ENCODE measurements around the gene TIGD3.

- TF ChIP-seq TEAD4 (IDR thresholded peaks at IDR 0.05; ENCODE audit: low read length) (no peak), TEAD4 (CRISPR knock-in tag; IDR thresholded peaks at IDR 0.05; ENCODE audit: borderline replicate concordance) (no peak), CTCF (IDR thresholded peaks at IDR 0.05 in 2 of 3, conservative IDR thresholded peaks at IDR 0.05 in 1 of 3; ENCODE audit: insufficient read depth in 2 of 3, low read depth in 1 of 3, low read length in 3 of 3) (no peak), POLR2AphosphoS5 (IDR thresholded peaks at IDR 0.05; ENCODE audit: control insufficient read depth, insufficient read depth, low read depth, low read length) (no peak), EZH2 (IDR thresholded peaks at IDR 0.05; ENCODE audit: borderline replicate concordance, low read depth, low read length) (no peak), GABPB1 (CRISPR knock-in tag; IDR thresholded peaks at IDR 0.05) (no peak), CREB1 (IDR thresholded peaks at IDR 0.05) (no peak), CREB1 (CRISPR knock-in tag; IDR thresholded peaks at IDR 0.05) (no peak), GTF3C2 (IDR thresholded peaks at IDR 0.05; ENCODE audit: borderline replicate concordance, extremely low read depth, insufficient read length) (no peak), MECOM (CRISPR knock-in tag; IDR thresholded peaks at IDR 0.05) (no peak), KLF10 (CRISPR knock-in tag; IDR thresholded peaks at IDR 0.05) (no peak), SNRNP70 (optimal IDR thresholded peaks at IDR 0.05; ENCODE audit: low read depth, low read length) (no peak)
Measured at GRCh38 chr11:65363770-65364169, 9.2 kb downstream of the TIGD3 start.
